Adrenal gland (tissue), 12 donors: Measurements from ENCODE around the gene TNFAIP1. TPM values are rescaled to one million over a fixed set of nuclear protein-coding genes. Genes with fewer than 3 reads are reported as not detected.

Experiments used
- DNase-seq, 7 donors: peaks; one replicate each; pipeline ENCODE4 v3.0.0-alpha.2; 2019 to 2020
- H3K27ac ChIP-seq, 5 donors: fragments of 200-600 bp; sonication (generic) in 4 of 5; 1 replicate in 3 of 5; 2 replicates in 2 of 5; pipeline versions ENCODE4 v1.5.1 to v1.8.0; 2016 to 2020; ENCODE audit warnings: mild to moderate bottlenecking in 1 of 5
- H3K27me3 ChIP-seq: fragments of 200-600 bp; 2 replicates; pipeline ENCODE4 v1.8.0; 2021
- H3K36me3 ChIP-seq, 2 donors: fragments of 200-600 bp; replicated peaks in 1 of 2; 1 replicate in 1 of 2; 2 replicates in 1 of 2; pipeline versions ENCODE4 v1.5.1 to v1.8.0; 2018 to 2022
- H3K4me1 ChIP-seq, 2 donors: fragments of 200-600 bp; replicated peaks in 1 of 2; 1 replicate in 1 of 2; 2 replicates in 1 of 2; pipeline versions ENCODE4 v1.5.1 to v1.8.0; 2018 to 2021
- H3K4me3 ChIP-seq, 4 donors: fragments of 200-600 bp; sonication (generic) in 3 of 4; one replicate each; pipeline ENCODE4 v1.5.1; 2016 to 2018
- H3K9me3 ChIP-seq, 3 donors: fragments of 200-600 bp; sonication (generic) in 1 of 3; replicated peaks in 1 of 3; 1 replicate in 2 of 3; 2 replicates in 1 of 3; pipeline versions ENCODE4 v1.5.1 to v1.8.0; 2016 to 2021
- POLR2A ChIP-seq, 2 donors: fragments of 450-650 bp; IDR thresholded peaks; one replicate each; pipeline ENCODE4 v1.6.1; 2017; ENCODE audit warnings: antibody characterized with exemption in 2 of 2, mild to moderate bottlenecking in 2 of 2, moderate library complexity in 1 of 2
- WGBS, 4 donors: extraction: QIAGEN DNeasy Blood & Tissue Kit in 2 of 4; methylation state at CpG; one replicate each; pipeline versions ENCODE4 v1.1.5 to v1.1.7; 2013 to 2017; 5-methylcytosine and 5-hydroxymethylcytosine counted together
- intact Hi-C, 2 donors: fragments of 100-400 bp; cut with DNase I; formaldehyde crosslinking; loops; one replicate each; pipeline versions ENCODE4 v1.14.1 to v1.15.0; 2022 to 2023
- polyA plus RNA-seq, 3 donors: library from polyadenylated mRNA; stranded (reverse); fragments of 200-250 nt in 2 of 3; fragments of 350-450 nt in 1 of 3; fragmentation: Illumina TruSeq in 1 of 3; extraction: RNeasy Lipid Tissue Mini Kit (QIAGEN cat#74804) in 1 of 3; gene quantifications; one replicate each; pipeline ENCODE4 v1.2.3, GENCODE V29; 2013 to 2014
- total RNA-seq, 9 donors: library from RNA; depleted of rRNA in 4 of 9; stranded (reverse); fragments of >200 nt in 4 of 9; fragments of 120-200 nt in 1 of 9; fragmentation: NEBNext Ultra II Directional in 1 of 9; extraction: Animal tissue kit (Norgen Biotek cat#: 25700) in 1 of 9; gene quantifications; one replicate each; pipeline versions ENCODE4 v1.1.0 to v1.2.4, GENCODE V29; 2013 to 2023
- TF ChIP-seq, protein P1 (sequence below), 6 experiments: fragments of 450-650 bp in 4 of 6; fragments of 200-600 bp in 2 of 6; sonication (generic) in 1 of 6; IDR thresholded peaks; 1 replicate in 5 of 6; 2 replicates in 1 of 6; pipeline versions ENCODE4 v1.5.1 to v1.8.0; 2016 to 2021; ENCODE audit warnings: antibody characterized with exemption in 6 of 6, mild to moderate bottlenecking in 2 of 6, moderate library complexity in 1 of 6
- donor health status: healthy with polysubstance abuse.
- donor health status: Bipolar disorder and iron deficiency.
- donor health status: DM: yes; HTN: yes; CAD: no.
- donor health status: DM: no; HTN: no; CAD: no.
- donor health status: DM: no; HTN: no; CAD: no.
- donor health status: DM: yes; HTN: yes; CAD: no.

Gene TNFAIP1
- total and polyA plus RNA-seq, 12 donors = 17.2 to 70.6 (median 37.6) TPM

DNA sequence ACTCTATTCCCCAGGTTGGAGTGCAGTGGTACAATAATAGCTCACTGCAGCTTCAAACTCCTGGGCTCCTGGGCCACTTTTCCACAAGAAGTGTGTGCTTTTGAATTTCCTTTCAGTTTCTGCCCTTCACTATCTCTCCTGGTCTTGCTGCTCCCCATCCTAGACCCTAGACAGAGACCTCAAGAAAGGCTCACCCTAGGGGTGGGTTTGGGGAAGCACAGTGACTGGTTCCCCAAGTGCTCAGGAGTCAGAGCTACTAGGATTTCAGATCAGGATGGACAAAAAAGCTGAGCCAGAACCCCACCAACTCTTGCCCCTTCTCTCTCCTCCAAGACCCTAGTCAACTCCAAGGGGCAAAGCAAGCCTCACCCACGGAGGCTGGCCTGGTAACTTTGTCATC is 31.0 kb downstream of the TNFAIP1 start:
- 85 to 94% (median 89%) methylated on average over 1 of the region's 1 CpG; no CpG with 5 or more reads in 1 of the 4 donors for WGBS, 4 donors
- no peak overlapping the region for H3K4me3 ChIP-seq
- peaks cover 18 to 19% of the 10 kb centered on the region in 2 donors for H3K4me1 ChIP-seq
- H3K27me3 ChIP-seq = no peaks in the 10 kb centered on the region
- H3K9me3 ChIP-seq = no peaks in the 10 kb centered on the region
- no peak for DNase-seq
- peaks cover 0 to 30% of the 10 kb centered on the region in 2 donors for H3K36me3 ChIP-seq
- intact Hi-C loops = no loop called here
- no peak overlapping the region for H3K27ac ChIP-seq
- TF ChIP-seq, protein P1, sequence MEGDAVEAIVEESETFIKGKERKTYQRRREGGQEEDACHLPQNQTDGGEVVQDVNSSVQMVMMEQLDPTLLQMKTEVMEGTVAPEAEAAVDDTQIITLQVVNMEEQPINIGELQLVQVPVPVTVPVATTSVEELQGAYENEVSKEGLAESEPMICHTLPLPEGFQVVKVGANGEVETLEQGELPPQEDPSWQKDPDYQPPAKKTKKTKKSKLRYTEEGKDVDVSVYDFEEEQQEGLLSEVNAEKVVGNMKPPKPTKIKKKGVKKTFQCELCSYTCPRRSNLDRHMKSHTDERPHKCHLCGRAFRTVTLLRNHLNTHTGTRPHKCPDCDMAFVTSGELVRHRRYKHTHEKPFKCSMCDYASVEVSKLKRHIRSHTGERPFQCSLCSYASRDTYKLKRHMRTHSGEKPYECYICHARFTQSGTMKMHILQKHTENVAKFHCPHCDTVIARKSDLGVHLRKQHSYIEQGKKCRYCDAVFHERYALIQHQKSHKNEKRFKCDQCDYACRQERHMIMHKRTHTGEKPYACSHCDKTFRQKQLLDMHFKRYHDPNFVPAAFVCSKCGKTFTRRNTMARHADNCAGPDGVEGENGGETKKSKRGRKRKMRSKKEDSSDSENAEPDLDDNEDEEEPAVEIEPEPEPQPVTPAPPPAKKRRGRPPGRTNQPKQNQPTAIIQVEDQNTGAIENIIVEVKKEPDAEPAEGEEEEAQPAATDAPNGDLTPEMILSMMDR (IDR thresholded peaks at IDR 0.05) = no peak

DNA sequence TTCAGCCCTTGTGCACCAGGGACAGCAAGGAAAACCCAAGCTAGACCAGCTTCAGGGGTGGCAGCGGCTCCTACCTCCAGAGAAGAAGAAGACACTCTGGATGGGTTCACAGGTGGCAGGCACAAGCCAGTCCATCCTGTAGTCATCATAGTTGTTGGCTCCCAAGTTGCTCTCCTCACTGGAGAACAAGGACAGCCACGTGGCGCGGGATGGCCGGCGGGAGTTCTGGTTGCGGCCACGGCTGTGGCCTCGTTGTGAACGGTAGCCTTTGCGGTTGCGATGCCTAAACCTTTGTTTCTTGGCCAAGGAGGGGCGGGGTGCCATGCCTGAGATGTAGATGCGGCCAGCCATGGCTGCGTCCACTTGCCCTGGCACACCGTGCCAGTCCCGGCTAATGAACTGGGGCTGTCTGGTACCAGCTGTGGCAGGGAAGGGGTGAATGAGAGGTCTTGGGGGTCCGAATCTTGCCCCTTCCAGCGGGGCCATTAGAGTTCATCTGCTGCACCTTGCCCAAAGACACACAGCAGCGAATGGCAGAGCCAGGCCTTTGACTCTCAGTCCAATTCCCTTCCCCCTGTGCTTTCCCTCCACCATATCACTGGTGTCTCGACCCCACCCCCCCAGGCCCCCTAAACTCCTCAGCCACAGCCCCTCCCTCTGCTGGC is 32.2 kb downstream of the TNFAIP1 start:
- intact Hi-C loops = no loop called here
- peaks cover 25 to 30% of the 10 kb centered on the region in 2 donors for H3K4me1 ChIP-seq
- no peak overlapping the region for H3K27ac ChIP-seq
- no peaks in the 10 kb centered on the region for H3K9me3 ChIP-seq
- DNase-seq = no peak
- H3K27me3 ChIP-seq = no peaks in the 10 kb centered on the region
- WGBS, 4 donors = 88 to 100% (median 90%) methylated on average over 2 to 21 of the region's 21 CpGs
- no peak overlapping the region for H3K4me3 ChIP-seq
- H3K36me3 ChIP-seq = peaks cover 0 to 19% of the 10 kb centered on the region in 2 donors
- TF ChIP-seq, protein P1 (IDR thresholded peaks at IDR 0.05) = no peak
- no peak for TF ChIP-seq POLR2A (IDR thresholded peaks at IDR 0.05)

DNA sequence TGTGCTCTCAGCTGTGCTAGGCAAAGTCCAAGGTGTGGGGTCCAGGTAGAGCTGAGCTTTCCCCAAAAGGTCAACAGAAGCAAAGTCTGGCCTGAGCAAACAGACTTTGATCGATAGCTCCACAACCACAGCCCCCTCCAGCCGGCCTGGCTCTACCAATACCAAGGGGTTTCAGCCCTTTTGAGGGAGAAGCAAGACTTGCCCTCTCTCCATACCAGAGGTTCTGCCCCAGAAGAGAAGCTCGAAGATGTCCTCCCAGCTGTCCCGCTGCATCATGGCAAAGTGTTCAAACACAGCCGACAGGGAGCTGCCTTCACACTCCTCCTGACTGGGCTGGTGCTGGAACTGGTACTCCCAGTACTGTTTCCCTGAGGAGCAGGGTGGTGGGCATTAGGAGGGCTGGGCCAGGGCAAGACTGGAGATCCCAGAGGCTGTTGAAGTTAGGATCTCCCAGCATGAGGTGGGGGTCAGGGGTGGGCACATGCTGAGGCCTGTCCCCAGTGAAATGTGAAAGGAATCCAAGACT is 32.8 kb downstream of the TNFAIP1 start:
- Histone ChIP-seq H3K4me3 (no peak overlapping the region), H3K27ac (no peak overlapping the region), H3K9me3 (no peaks in the 10 kb centered on the region), H3K4me1 (peaks cover 31 to 33% of the 10 kb centered on the region in 2 donors), H3K27me3 (no peaks in the 10 kb centered on the region), H3K36me3 (peaks cover 0 to 13% of the 10 kb centered on the region in 2 donors)
- TF ChIP-seq, protein P1 (IDR thresholded peaks at IDR 0.05) = no peak
- no peak for TF ChIP-seq POLR2A (IDR thresholded peaks at IDR 0.05)
- no peak for DNase-seq
- WGBS, 4 donors = 80 to 93% (median 87%) methylated on average over 5 of the region's 5 CpGs
- intact Hi-C loops = no loop called here

DNA sequence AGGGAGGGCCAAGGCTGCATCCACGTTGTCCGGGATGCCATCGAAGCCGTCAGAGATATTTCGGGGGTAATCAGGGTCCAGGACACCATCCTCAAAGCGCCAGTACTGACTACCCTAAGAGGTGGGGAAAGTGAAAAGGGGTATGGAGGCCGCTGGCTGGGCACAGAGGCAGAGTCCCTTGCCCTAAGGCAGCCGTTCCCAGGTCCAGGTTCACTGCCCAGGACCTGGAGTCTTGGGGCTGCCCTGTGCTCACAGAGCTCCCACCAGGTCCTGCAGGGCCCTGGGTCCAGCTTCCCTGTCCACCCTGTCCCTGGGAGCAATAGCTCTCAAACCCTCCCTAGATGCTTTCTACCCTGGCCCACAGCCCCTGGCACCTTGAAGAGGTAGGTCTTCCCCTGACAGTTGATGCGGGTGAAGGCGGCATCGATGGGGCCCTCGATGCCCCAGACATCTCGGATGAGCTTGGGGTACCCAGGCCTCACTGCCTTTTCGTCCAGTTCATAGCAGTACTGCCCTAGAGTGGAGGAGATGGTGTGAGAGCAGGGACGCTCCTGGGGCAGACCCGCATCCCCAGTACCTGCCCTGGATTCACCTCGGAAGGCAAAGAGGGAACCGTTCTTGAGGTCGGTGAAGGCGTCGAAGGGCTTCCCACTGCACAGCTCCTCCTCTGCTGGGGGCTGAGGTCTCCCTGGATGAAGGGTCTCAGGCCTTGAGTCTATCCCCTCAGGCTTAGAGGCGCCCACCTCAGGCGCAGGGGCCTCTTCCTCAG is 33.5 kb downstream of the TNFAIP1 start:
- no peaks in the 10 kb centered on the region for H3K9me3 ChIP-seq
- 91 to 98% (median 94%) methylated on average over 7 to 23 of the region's 23 CpGs for WGBS, 4 donors

More for the DNA sequence above, 33.5 kb downstream of the TNFAIP1 start:
- Histone ChIP-seq H3K27me3 (no peaks in the 10 kb centered on the region), H3K36me3 (peaks cover 0 to 6% of the 10 kb centered on the region in 2 donors), H3K4me1 (peaks cover 33 to 34% of the 10 kb centered on the region in 2 donors), H3K27ac (peak overlapping the region in 3 of 5 donors; percentile 79 to 93 (median 91)), H3K4me3 (no peak overlapping the region)
- DNase-seq = no peak
- TF ChIP-seq, protein P1 (IDR thresholded peaks at IDR 0.05) = no peak
- TF ChIP-seq POLR2A (IDR thresholded peaks at IDR 0.05) = no peak
- intact Hi-C loops = no loop called here
